NOMO-1 (cell line): ENCODE data around the gene PTGFR.

ENCODE experiments used
- DNase-seq, 2 experiments: peaks; one replicate each; lab custom pipeline; 2025; ENCODE audit not compliant: unreplicated experiment in 2 of 2; lab: John Stamatoyannopoulos, UW

PTGFR gene

GRCh38 chr1:78577257-78578100, 86.7 kb downstream of the PTGFR start:
- no peak for DNase-seq

- no peak for DNase-seq
These were observed 95.8 kb downstream of the PTGFR start for GRCh38 chr1:78586572-78586971.

- DNase-seq = no peak
These were observed 96.4 kb downstream of the PTGFR start for GRCh38 chr1:78587211-78587610.
